ENCODE data around the gene CCDC91.
"Not testable (repeated sequence)": the region's sequence is repeated elsewhere in the genome, so short reads cannot be mapped to it uniquely, and the experiment has no call there.

The CCDC91 gene

DNA sequence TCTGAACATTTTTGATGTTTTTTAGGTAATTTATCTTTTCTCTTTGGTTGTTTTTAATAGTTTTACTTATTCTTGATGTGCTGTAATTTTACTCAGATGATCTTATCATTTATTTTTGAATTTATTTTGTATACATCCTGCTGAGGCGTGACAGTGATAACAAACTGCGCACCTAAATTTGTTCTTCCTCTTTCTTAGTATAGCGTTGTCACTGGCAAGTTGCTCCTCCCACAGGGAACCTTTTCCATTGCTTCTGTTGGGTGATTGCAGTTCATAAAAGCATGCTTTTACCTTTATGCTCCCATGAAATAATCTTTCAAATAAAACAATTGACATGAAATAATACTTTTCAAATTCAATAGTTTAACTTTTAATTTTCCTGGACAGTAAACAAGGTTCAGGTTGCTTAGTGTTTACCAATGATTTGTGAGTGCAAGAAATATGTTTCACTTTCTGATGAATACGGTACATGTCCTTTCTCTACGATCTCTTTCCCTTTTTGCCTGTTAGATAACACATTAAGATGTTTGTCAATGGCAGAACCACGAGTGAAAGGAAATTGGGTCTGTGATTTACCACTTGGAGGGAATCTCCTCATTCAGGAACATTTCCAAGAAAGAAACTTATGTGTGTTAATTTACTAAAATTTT lies 223.3 kb downstream of the CCDC91 start:
- no peak overlapping the region for H3K4me3 ChIP-seq (ENCODE audit: low read depth, low read length)
- DNase-seq (ENCODE audit: low read depth): no peak

DNA sequence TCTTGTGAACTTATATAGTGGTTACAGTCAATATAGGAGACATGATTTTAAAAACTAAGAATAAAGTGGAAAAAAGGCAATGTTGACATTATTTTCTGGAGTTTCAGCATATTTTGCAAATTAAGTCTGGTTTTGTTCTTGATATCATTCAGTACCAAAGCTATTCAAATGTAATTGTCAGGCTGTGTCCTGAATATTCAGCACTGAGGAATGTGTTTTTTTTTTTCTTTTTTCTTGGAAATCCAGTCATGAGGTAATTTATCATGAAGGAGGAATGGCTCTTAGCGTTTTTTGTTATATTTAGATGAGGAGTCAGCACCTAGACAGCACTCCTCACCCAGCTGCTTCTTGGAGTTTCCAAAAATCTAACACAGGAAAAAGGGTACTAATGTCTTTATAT lies 225.5 kb downstream of the CCDC91 start:
- H3K4me3 ChIP-seq (ENCODE audit: low read depth, low read length): no peak overlapping the region
- DNase-seq (ENCODE audit: low read depth): peak; percentile 37

DNA sequence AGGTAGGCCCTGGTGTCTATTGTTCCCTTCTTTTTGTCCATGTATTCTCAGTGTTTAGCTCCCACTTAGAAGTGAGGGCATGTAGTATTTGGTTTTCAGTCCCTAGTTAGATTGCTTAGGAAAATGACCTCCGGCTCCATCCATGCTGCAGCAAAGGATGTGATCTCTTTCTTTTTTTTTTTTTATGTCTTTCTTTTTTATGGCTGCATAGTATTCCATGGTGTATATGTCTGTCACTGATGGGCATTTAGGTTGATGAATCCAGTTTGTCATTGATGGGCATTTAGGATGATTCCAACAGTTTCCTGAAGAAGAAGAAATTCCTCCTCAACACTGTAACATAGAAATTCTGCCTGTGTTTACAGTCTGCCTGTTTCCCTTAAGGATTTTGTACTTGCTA lies 231.1 kb downstream of the CCDC91 start:
- DNase-seq (ENCODE audit: low read depth): no peak

DNA sequence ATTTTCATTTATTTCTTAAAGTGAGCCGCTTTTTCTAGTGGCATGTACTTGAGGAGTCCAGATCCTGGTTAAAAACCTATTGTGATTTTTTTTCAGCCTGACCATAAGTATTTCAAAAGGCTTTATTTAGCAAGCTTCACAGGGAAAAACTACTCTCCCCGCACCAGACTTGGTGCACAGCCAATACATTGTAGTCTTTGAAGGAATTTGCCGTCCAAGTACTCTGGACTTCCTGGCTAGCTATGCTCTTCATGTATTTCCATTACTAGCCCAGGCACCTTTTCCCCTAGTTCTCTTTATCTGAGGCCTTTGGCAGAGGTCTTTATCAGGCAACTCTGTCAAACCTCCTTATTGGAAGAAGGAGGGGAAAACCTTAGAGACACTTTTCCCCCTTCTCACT lies 234.7 kb downstream of the CCDC91 start:
- H3K4me3 ChIP-seq (ENCODE audit: low read depth, low read length): no peak overlapping the region
- DNase-seq (ENCODE audit: low read depth): peak; percentile 33

More for the DNA sequence above, 231.1 kb downstream of the CCDC91 start:
- H3K4me3 ChIP-seq (ENCODE audit: low read depth, low read length): no peak overlapping the region

DNA sequence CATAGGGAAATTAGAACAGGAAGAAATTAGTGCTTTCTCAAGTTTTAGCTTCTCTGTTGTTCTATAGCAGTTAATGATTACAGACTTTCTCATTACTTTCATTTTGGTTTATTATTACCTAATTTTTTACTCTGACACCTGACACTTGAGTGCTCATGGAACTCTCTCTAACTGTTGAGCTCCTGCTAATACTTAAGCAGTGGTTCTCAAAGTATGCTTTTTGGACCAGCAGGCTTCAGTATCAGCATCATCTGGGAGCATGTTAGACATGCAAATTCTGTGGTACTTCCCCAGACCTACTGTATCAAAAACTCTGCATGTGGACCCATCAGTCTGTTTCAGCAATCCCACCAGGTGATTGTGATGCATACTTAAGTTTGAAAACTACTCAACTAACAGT lies 235.3 kb downstream of the CCDC91 start:
- H3K4me3 ChIP-seq (ENCODE audit: low read depth, low read length): no peak overlapping the region
- DNase-seq (ENCODE audit: low read depth): no peak

DNA sequence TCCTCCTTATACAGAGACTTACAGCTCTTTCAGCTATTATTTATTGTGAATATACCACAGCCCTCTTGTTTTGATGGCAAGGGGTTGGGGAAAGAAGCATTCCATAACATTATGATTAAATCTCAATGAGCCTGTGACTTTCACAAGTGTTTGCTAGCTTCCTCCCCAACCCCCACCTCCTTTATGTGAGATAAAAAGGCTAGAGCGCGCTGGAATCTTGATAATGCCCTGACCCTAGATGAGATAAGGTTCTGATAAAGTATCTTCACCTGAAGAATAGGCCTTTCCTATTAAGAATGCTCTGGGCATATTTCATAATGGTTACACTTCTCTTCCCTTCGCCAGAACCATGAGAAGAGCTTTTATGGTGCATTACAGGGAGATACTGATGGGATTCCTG lies 236.8 kb downstream of the CCDC91 start:
- H3K4me3 ChIP-seq (ENCODE audit: low read depth, low read length): no peak overlapping the region
- DNase-seq (ENCODE audit: low read depth): no peak

DNA sequence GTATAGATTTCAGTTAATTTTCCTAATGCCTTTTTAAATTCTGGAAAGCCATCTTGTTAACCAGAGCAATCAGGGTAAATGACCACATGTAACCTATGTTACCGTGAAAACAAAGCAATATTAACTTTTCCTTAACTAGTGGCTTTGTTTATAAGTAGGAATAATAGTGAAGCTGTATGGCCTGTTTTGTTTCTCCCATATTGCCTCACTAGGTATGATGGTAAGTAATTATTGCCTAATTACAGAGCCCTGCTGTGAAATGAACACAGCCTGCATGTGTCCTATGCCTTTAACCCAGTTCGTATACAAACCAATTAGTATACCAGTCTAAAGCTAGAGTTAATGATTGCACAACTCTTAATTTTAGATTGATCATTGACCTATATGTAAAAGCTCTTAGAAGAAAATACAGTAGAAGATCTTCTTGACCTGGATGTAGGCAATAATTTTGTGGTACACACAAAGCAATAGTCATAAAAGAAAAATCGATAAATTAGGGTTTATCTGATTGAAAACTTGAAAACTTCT lies 249.9 kb downstream of the CCDC91 start:
- no peak for DNase-seq (ENCODE audit: low read depth)
- no peak overlapping the region for H3K4me3 ChIP-seq (ENCODE audit: low read depth, low read length)

DNA sequence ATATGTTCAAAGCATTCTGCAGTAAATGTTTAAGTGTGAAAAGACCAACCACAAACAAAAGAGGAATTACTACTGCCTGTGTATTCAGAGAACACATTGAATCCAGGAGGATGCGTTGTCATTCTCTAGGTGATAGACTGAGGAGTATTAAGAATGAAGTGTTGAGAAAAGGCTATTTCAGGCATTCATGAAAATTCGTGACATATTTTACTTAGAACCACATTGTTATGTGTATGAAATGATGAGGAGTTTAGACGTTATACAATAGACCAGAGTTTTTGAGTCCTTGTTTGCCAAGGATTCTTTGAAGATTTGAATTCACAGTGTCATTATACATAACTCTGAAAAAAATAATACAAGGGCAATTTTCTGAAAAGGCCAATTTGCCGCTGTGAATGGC lies 251.8 kb downstream of the CCDC91 start:
- no peak for DNase-seq (ENCODE audit: low read depth)
- no peak overlapping the region for H3K4me3 ChIP-seq (ENCODE audit: low read depth, low read length)

DNA sequence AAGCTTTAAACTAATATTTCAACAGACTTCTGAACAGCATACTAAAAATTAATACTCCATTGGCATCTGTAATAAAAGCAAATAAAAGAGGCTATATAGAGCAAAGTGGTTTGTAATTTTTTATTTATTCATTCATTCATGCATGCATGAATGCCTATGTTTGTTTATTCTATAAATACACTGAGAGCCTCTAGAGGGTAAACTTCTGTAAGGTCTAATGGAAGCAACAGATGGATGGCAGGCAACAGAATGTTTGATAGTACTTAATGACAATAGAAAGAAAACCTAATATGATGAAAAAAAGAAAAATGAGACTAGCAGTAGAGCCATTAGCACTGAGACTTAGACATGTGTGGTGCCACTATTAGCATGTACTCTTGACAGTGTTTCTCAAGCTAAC lies 253.1 kb downstream of the CCDC91 start:
- no peak for DNase-seq (ENCODE audit: low read depth)

DNA sequence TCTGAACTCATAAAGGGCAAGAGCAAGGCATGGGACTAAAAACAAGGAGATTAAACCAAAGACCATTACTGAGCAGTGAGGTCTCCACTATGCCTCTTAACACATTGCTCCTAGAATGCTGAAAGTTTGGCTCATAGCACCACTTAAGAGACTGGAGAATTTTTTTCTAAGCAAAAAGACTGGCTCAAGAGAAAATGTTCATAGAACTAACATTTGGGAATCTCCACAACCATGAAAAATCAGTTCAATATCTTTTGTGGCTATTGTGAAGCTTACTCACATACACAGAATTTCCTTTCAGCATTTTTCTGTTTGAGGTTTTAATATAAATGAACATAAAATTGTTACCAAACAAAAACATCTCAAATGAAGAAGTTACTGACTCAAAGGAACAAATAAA lies 255.8 kb downstream of the CCDC91 start:
- no peak for DNase-seq (ENCODE audit: low read depth)
- H3K4me3 ChIP-seq (ENCODE audit: low read depth, low read length): no peak overlapping the region

More for the DNA sequence above, 253.1 kb downstream of the CCDC91 start:
- no peak overlapping the region for H3K4me3 ChIP-seq (ENCODE audit: low read depth, low read length)

DNA sequence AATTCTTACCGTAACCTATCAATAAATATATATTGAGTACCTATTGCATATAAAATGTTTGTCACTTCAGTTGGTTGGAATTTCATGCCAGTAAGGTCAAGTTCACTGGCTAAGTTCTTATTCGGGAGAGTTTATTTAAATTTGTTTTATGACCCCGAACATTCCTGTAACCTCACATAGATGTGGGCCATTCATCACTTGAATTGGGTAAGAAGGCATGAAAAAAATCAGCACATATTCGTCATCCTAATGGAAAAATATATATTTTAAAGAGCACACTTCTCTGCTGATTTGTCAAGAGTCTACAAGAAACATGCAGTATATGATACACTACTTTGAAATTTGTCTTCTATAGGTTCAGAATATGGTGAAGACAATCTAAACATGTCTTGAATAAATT lies 263.4 kb downstream of the CCDC91 start:
- no peak overlapping the region for H3K4me3 ChIP-seq (ENCODE audit: low read depth, low read length)
- no peak for DNase-seq (ENCODE audit: low read depth)

DNA sequence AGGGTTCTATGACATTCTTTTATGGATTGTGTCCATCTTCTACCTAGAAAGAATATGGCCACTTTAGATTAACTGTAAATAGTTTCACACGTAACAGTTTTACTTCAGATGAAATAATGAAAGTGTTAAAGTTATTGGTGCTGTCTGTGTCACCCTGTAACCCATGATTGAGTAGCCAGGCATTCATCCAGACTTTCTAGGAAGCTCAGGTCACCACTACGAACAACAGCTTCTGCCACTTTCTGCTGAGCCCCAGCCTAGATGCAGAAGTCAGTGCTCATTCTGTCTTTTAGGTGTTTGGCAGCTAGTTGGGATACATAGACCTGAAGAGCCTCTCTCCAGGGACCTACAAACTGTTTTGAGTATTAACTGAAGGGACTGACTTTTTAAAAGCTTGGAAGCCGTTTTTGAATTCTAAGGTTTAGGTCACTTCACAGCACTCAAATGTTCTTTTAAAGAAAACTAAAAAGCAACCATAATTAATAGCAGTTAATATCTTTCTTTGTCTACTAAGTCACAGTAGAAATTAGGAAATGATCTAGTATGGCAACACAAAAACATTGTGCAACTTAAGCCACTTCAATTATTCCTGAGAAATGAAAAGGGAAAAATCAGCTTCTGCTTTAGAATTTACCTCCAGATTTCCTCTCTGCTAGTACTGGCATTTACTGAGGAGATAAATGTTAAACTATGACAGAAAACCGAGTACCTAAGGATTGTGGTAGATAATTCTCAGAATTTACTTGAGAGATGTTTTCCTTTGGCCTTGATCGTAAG lies 266.9 kb downstream of the CCDC91 start:
- H3K4me3 ChIP-seq (ENCODE audit: low read depth, low read length): no peak overlapping the region
- no peak for DNase-seq (ENCODE audit: low read depth)

DNA sequence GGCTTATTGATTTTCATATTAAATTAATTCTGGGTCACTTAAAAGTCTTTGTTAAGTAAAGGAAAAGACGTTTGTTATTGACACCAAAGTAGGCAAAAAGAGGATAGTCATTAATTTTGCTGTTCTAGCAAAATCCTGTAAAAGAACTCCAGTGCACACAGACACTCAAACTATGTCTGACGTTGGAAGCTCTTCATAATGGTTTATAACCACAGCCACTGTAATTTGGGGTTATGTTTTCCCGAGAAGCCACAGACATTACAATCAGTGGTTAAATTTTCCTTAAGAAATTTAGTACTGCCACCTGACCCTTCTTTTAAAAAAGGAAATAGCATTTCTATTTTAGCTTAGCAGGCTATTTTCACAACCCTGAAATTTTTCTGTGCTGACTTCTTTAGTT lies 267.5 kb downstream of the CCDC91 start:
- no peak for DNase-seq (ENCODE audit: low read depth)
- no peak overlapping the region for H3K4me3 ChIP-seq (ENCODE audit: low read depth, low read length)

DNA sequence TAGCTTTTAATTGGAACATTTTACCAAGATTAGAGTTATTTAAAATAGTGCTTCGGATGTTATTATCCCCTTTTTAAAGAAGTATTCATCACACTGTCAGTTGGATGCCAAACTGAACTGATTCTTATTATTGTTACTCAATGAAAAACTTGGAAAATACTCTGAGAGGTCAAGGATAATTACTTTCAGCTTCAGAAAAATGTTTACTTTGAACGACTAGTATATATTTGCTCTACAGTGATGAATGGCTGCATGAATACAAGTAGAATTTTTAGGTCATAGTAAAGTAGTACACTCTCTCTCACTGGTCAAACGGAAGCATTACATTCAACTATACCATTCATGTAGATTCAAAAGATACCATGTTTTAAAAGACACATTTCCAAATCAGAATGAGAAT lies 269.2 kb downstream of the CCDC91 start:
- DNase-seq (ENCODE audit: low read depth): no peak
- H3K4me3 ChIP-seq (ENCODE audit: low read depth, low read length): no peak overlapping the region

DNA sequence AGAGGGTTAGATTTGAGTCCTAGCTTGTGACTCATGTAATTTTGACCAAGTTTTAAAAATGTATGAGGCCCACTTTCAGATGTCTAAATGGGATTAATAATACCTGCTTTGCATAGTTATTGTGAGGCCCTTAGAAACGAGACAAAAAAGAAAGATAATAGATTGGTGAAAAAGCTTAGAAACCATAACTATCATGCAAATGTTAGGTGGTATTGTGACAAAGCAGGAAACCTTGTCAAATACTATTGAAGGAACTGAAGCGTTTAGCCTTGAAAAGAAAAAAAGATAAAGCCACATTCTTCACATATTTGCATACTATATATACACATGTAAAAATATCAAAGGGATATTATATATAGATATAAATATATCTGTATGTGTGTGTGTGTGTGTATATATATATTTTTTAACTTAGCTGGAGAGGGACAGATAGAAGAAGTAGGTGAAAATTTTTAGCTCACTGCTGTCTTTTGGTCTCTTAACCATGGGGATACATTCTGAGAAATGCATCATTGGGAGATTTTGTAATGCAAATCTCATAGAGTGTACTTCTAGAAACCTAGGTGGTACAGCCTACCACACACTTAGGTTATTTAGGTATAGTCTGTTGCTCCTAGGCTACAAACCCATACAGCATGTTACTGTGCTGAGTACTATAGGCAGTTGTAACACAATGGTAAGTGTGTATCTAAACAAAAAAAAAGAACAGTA lies 270.3 kb downstream of the CCDC91 start:
- no peak for DNase-seq (ENCODE audit: low read depth)
- no peak overlapping the region for H3K4me3 ChIP-seq (ENCODE audit: low read depth, low read length)

DNA sequence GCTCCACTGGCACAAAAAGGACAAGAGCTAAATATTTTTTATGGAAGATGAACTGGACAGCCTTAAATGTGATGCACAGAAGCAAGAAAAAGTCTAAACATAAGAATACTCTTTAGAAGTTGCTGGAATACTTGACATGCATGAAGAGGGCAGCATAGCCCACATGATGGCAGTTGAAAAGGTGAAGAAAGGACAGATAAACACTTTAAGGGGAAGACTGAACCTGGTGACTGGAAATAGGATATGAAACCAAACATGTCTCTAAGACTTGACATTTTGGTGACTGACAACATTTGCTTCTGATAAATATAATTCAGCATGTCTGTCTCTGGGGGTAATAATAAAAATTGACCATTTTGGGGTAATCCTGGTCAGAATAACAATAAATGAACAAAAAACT lies 273.1 kb downstream of the CCDC91 start:
- H3K4me3 ChIP-seq (ENCODE audit: low read depth, low read length): no peak overlapping the region
- no peak for DNase-seq (ENCODE audit: low read depth)

DNA sequence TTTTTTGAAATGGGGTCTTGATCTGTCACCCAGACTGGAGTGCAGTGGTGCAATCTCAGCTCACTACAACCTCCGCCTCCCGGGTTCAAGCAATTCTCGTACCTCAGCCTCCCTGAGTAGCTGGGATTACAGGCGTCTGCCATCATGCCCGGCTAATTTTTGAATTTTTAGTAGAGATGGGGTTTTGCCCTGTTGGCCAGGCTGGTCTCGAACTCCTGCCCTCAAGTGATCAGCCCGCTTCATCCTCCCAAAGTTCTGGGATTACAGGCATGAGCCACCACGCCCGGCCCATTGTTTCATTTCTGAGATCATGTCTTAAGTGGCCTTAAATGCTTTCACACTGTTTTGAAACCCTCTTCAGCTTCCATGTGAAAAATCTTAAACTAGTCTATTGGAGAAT lies 281.5 kb downstream of the CCDC91 start:
- not testable (repeated sequence) for DNase-seq (ENCODE audit: low read depth); H3K4me3 ChIP-seq (ENCODE audit: low read depth, low read length)

DNA sequence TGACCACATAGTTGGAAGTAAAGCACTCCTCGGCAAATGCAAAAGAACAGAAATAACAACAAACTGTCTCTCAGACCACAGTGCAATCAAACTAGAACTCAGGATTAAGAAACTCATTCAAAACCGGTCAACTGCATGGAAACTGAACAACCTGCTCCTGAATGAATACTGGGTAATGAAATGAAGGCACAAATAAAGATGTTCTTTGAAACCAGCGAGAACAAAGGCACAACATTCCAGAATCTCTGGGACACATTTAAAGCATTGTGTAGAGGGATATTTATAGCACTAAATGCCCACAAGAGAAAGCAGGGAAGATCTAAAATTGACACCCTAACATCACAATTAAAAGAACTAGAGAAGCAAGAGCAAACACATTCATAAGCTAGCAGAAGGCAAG lies 285.9 kb downstream of the CCDC91 start:
- not testable (repeated sequence) for DNase-seq (ENCODE audit: low read depth); H3K4me3 ChIP-seq (ENCODE audit: low read depth, low read length)

DNA sequence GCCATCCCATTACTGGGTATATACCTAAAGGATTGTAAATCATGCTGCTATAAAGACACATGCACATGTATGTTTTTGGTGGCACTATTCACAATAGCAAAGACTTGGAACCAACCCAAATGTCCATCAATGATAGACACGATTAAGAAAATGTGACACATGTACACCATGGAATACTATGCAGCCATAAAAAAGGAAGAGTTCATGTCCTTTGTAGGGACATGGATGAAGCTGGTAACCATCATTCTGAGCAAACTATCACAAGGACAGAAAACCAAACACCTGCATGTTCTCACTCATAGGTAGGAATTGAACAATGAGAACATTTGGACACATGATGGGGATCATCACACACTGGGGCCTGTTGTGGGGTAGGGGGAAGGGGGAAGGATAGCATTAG lies 288.8 kb downstream of the CCDC91 start:
- not testable (repeated sequence) for DNase-seq (ENCODE audit: low read depth); H3K4me3 ChIP-seq (ENCODE audit: low read depth, low read length)

DNA sequence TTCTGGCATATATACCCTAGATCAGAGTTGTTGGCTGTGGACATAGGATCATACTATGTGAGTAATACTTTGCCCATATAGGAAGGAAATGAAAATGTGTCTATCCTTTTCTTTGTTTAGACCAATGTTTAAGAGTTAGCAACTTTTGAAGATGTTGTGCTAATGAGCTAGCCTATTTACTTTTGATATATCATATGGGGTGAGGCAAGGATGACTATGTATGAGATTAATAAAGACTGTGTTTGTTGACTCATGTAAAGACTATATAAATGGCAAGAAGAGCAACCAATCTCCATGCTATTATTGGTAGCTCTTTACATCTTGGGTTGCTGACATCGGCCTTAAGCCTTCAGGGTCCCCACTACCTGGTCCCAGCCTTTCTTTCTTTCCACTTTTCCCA lies 289.4 kb downstream of the CCDC91 start:
- no peak for DNase-seq (ENCODE audit: low read depth)
- no peak overlapping the region for H3K4me3 ChIP-seq (ENCODE audit: low read depth, low read length)
